ENCODE measurements around the gene FBLN7. TPM values are rescaled to one million over a fixed set of nuclear protein-coding genes. Genes with fewer than 3 reads are reported as not detected.
"Not testable (repeated sequence)": the region's sequence is repeated elsewhere in the genome, so short reads cannot be mapped to it uniquely, and the experiment has no call there.

The FBLN7 gene
- total RNA-seq, 1 donor from 2014 or later: 4.0 TPM

DNA sequence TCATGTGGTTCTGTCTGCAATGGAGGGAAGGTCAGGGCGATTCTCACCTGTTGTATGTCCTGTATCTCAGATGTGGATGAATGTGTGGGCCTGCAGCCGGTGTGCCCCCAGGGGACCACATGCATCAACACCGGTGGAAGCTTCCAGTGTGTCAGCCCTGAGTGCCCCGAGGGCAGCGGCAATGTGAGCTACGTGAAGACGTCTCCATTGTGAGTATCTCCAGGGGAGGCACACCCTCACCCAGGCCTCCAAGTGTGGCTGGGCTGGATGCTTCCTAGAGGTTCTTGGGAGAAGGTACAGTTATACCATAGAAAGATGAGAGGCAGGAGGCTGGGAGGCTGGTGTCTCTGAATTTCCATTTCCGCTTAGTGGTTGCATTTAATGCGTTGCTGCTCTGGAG is 46.9 kb downstream of the FBLN7 start:
- DNase-seq: no peak

DNA sequence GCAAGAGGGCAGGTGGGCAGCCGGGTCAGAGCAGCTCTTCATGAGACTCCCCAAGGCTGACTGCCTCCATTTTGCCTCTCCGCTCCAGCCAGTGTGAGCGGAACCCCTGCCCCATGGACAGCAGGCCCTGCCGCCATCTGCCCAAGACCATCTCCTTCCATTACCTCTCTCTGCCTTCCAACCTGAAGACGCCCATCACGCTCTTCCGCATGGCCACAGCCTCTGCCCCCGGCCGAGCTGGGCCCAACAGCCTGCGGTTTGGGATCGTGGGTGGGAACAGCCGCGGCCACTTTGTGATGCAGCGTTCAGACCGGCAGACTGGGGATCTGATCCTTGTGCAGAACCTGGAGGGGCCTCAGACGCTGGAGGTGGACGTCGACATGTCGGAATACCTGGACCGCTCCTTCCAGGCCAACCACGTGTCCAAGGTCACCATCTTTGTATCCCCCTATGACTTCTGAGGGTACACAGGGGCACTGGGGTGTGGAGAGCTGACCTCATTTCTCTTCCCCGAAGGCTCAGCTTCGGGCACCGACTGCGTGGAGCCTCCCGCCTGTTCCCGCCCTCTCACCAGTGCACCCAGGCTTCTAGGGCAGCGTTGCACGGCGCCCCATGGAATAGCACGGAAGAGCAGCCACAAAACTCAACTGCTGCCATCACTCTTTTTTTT is 49.0 kb downstream of the FBLN7 start:
- DNase-seq: no peak

DNA sequence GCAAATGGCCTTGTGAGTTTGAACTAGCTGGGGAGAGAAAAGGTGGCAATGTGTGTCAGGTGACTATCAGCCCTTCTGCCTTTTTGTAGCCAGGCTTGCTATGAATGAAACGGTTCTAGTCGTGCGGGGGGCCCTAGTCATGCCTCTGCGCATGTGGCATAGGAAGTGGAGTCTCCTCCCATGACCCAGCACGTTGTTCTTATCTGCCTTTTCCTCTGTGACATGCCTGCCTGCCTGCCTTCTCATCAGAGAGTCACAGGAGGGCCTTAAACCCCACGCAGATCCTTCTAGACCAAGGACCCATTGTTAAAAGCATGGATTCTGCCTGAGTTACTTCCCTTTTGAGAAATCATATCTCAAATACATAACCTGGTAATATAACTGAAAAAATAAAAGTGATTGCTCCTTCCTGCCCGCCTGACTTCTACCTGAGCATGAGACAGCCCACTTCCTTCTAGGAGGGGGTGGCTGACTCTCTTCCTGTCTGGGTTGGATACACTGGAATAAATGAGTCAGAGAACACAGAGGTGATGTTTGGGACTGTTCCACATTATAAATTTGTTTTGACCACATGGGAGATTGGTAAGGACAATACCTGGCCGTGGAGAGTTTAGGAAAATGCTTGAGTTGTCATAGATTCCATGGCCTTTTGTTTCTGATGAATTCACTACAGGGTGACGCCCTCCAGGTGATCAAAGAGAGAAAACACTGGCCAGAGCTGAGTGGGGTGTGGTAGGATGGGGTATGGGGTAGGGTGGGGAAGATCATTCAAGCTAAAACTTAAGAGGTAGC is 49.8 kb downstream of the FBLN7 start:
- no peak for DNase-seq

DNA sequence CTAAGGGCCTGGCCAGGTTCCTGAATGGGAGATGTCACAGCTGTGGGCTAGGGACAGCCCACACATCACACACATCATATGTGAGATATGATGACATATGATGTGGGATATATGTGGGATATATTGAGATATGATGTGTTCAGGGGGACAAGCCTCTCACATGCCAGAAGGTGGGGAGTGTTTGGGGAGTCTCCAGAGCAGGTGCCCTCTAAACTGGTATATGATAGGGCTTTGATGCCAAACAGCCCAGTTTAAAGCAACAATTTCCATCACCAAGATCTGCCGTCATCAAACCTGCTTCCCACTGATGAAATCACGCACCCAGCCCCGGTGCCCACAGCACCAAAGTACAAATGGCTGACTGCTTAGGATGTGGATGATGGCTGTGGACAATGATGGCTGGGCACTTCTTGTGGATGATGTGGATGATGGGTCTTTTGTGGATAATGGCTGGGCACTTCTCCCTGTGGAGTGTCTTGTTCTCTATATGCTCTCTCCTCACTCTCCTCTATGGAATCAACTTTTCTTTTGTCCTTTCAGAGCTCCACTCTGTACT is 50.9 kb downstream of the FBLN7 start:
- no peak for DNase-seq

- DNase-seq: no peak
These were observed 55.8 kb downstream of the FBLN7 start for GRCh38 chr2:112194028-112194427.

DNA sequence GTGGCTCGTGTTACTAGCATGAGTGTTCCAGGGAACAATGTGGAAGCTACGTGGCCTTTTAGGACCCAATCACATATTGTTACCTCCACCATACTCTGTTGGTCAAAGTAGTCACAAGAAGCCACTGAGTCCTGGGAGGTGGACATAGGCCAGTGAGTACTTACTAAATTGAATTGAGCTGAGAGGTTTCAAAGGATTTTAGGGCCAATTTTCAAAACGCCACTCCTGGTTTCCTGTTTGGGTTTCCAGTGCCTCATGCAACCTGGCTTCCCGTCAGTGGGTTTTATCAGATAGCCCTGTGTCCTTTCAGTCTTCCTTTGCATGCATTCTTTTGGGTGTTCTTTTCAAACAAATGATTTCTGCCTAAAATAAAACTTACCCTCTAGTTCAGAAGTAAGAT is 56.3 kb downstream of the FBLN7 start:
- DNase-seq: no peak

- DNase-seq: no peak
These were observed 57.1 kb downstream of the FBLN7 start for GRCh38 chr2:112195167-112195766.

- DNase-seq: no peak
These were observed 57.8 kb downstream of the FBLN7 start for GRCh38 chr2:112195950-112196349.

GRCh38 chr2:112197868-112198267 is 59.7 kb downstream of the FBLN7 start:
- no peak for DNase-seq

DNA sequence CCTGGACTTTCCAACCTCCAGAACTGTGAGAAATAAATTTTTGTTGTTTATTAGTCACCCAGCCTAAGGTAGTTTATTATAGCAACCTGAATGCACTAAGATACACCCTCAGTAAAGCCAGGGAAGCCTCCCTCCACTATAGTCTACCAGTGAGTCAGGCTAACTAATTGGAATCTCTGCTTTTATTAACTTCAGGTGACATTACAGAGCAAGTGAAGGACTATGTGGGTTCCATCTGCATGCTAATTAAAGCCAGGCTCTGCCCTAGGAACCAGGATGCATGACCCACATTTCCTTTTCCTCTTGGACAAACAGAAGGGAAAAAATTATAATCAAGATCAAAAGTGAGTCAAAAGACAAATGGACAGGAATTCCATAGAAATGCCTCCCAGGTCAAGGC is 60.6 kb downstream of the FBLN7 start:
- DNase-seq: no peak

GRCh38 chr2:112199188-112199587 is 61.0 kb downstream of the FBLN7 start:
- DNase-seq: no peak

- DNase-seq: no peak
These were observed 63.7 kb downstream of the FBLN7 start for GRCh38 chr2:112201696-112202430.

DNA sequence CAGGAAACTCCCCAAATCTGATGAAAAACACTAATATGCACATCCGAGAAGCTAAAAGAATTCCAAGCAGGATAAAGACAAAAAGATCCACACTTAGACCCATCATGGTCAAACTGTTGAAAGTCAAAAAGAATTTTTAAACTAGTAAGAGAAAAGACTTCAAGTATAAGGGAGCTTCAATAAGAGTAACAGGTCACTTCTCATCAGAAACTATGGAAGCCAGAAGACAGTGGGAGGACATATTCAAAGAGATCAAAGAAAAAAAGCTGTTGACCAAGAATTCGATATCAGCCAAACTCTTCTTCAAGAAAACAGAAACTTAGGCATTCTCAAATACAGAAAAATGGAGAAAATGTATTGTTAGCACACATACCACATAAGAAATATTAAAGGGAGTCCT is 66.2 kb downstream of the FBLN7 start:
- DNase-seq: no peak

DNA sequence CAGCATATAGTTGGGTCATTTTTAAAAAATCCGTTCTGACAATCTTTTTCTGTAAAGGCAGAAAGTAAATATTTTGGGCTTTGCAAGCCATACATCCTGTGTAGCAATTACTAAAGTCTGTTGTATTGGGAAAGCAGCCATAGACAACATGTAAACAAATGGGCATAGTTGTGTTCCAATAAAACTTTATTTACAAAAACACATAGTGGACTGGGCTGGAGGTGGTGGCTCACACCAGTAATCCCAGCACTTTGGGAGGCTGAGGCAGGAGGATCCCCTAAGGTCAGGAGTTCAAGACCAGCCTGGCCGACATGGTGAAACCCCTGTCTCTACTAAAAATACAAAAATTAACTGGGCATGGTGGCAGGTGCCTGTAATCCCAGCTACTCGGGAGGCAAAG is 69.7 kb downstream of the FBLN7 start:
- DNase-seq: not testable (repeated sequence)

GRCh38 chr2:112216167-112216566 is 78.0 kb downstream of the FBLN7 start:
- DNase-seq: no peak

DNA sequence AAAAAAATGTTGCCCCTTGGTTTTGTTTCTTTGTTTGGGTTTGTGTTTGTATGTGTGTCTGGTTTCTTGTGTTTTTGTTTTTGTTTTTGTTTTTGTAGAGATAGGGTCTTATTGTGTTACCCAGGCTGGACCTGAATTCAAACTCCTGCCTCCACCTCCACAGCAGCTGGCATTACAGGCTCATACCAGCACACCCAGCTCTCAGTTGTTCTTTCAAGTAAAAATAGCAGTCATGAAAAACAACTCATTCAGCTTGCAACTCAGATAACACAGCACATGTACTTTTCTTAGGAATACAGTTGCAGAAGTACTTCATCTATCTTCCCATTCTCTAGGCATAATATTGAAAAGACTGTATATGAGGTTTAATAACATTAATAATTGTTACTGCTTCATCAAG is 79.7 kb downstream of the FBLN7 start:
- no peak for DNase-seq

DNA sequence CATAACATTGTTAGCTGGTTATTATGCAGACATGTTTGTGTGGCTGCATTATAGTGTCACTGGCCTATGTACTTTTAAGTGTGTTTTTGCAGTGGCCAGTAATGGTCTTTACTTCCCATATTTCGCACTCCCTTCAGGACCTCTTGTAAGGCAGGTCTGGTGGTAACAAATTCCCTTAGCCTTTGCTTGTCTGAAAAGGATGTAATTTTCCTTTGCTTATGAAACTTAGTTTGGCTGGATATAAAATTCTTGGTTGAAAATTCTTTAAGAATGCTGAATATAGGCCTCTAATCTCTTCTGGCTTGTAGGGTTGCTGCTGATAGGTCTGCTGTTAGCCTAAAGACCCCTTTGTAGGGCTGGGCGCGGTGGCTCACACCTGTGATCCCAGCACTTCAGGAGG is 82.0 kb downstream of the FBLN7 start:
- no peak for DNase-seq

DNA sequence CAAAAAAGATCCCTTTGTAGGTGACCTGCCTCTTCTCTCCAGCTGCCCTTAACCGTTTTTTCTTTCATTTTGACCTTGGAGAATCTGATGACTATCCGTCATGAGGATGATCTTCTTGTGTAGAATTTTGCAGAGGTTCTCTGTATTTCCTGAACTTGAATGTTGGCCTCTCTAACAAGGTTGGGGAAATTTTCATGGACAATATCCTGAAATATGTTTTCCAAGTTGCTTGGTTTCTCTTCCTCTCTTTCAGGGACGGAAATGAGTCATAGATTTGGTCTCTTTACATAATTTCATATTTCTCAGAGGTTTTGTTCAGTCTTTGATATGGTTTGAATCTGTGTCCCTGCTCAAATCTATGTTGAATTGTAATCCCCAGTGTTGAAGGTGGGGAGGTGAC is 82.6 kb downstream of the FBLN7 start:
- DNase-seq: no peak

GRCh38 chr2:112229348-112229747 is 91.2 kb downstream of the FBLN7 start:
- DNase-seq: no peak

DNA sequence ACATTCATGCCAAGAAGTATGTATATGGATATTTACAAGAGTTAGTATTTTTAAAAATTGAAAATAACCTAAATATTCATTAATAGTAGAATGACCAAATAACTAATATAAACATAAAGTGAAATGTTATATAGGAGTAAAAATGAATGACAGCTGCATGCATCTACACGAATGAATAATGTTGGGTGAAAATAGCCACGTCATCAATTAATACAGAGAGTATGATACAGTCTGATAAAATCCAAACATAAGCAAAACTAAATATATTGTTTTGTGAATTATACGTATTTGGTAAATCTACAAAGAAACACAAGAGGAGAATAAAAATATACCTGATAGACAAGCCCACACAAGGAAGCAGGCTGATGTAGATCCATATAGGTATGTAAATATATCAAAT is 92.2 kb downstream of the FBLN7 start:
- DNase-seq: no peak

Measured in skin of body (tissue), 2 donors.